ENCODE data around the gene DNAH6. TPM values are rescaled to one million over a fixed set of nuclear protein-coding genes. Genes with fewer than 3 reads are reported as not detected.
A peak's percentile ranks its signal among the peaks of the same experiment; 100 is the strongest.
"Not testable (repeated sequence)": the region's sequence is repeated elsewhere in the genome, so short reads cannot be mapped to it uniquely, and the experiment has no call there.

DNAH6 gene
- total and polyA plus RNA-seq, 2 donors, result 0.58 to 1.4 TPM

DNA sequence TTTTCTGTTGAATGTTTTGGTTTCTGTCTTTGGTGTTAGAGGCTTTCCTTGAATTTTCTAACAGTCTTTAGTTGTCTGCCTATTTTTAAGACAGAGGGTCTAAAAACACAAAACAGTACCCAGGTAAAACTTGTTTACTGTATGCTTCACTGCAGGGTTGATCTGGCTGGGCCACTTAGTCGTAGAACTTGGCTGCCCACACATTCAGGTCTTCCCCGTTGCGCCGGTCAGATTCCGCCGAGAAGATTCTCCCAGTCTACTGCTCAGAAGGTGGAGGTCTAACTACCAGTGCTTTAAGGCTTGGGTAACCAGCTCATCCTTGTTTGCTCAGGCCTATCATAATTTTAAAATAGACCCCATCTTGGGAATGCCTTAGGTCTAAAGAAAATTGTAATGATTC lies 24.6 kb upstream of the DNAH6 start:
- Histone ChIP-seq H3K4me1 (ENCODE audit: insufficient read depth) (no peaks in the 10 kb centered on the region), H3K36me3 (ENCODE audit: insufficient read depth) (no peaks in the 10 kb centered on the region), H3K4me3 (ENCODE audit: low read depth, low read length) (no peak overlapping the region), H3K27ac (ENCODE audit: low read depth) (no peak overlapping the region)
- no peak for DNase-seq (ENCODE audit: extremely low spot score)
- 88% methylated on average over 6 of the region's 6 CpGs for WGBS

- H3K36me3 ChIP-seq (ENCODE audit: insufficient read depth), result no peaks in the 10 kb centered on the region
- no peak overlapping the region for H3K27ac ChIP-seq (ENCODE audit: low read depth)
- WGBS, result 65% methylated on average over 1 of the region's 1 CpG
- DNase-seq (ENCODE audit: extremely low spot score), result no peak
- no peaks in the 10 kb centered on the region for H3K4me1 ChIP-seq (ENCODE audit: insufficient read depth)
- H3K4me3 ChIP-seq (ENCODE audit: low read depth, low read length), result no peak overlapping the region
Measured at GRCh38 chr2:84492571-84492970, 23.7 kb upstream of the DNAH6 start.

- Histone ChIP-seq H3K27ac (ENCODE audit: low read depth) (no peak overlapping the region), H3K36me3 (ENCODE audit: insufficient read depth) (no peaks in the 10 kb centered on the region), H3K4me3 (ENCODE audit: low read depth, low read length) (no peak overlapping the region), H3K4me1 (ENCODE audit: insufficient read depth) (no peaks in the 10 kb centered on the region)
- WGBS, result 49% methylated on average over 5 of the region's 5 CpGs
- no peak for DNase-seq (ENCODE audit: extremely low spot score)
Measured at GRCh38 chr2:84493514-84493913, 22.8 kb upstream of the DNAH6 start.

GRCh38 chr2:84494070-84494469 lies 22.2 kb upstream of the DNAH6 start:
- no peaks in the 10 kb centered on the region for H3K36me3 ChIP-seq (ENCODE audit: insufficient read depth)
- WGBS, result 79% methylated on average over 4 of the region's 4 CpGs
- H3K27ac ChIP-seq (ENCODE audit: low read depth), result no peak overlapping the region

DNA sequence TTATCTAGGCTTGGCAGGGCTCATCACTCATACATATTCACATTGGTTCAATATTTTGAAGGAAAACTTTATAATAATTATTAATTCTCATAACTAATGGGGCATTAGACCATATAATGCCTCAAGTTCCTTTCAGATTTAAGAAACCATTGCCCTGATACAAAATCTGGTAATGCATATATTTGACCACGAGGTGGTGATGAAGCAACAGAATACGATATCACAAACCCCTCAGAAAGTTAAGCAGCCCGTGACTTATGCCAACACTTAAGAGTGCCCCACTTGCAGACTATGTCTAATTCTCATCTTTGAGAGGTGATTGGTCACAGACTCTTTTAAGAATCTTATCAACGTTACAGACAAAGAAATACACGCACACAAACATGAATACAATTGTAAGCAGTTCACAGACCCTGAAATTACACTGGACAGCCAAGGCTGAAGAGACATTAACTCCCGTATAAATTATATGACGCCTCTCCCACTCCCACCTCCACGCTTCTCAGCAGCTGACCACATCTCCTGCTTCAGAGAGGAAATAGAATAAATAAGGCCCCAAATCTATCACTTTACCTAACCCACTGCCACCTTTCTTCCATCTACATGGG lies 20.7 kb upstream of the DNAH6 start:
- no peak overlapping the region for H3K27ac ChIP-seq (ENCODE audit: low read depth)
- peak; percentile 35 for DNase-seq (ENCODE audit: extremely low spot score)
- no peak overlapping the region for H3K4me3 ChIP-seq (ENCODE audit: low read depth, low read length)
- 22% methylated on average over 8 of the region's 8 CpGs for WGBS
- no peaks in the 10 kb centered on the region for H3K36me3 ChIP-seq (ENCODE audit: insufficient read depth)
- no peaks in the 10 kb centered on the region for H3K4me1 ChIP-seq (ENCODE audit: insufficient read depth)

More at GRCh38 chr2:84494070-84494469, 22.2 kb upstream of the DNAH6 start:
- Histone ChIP-seq H3K4me3 (ENCODE audit: low read depth, low read length) (no peak overlapping the region), H3K4me1 (ENCODE audit: insufficient read depth) (no peaks in the 10 kb centered on the region)
- no peak for DNase-seq (ENCODE audit: extremely low spot score)

DNA sequence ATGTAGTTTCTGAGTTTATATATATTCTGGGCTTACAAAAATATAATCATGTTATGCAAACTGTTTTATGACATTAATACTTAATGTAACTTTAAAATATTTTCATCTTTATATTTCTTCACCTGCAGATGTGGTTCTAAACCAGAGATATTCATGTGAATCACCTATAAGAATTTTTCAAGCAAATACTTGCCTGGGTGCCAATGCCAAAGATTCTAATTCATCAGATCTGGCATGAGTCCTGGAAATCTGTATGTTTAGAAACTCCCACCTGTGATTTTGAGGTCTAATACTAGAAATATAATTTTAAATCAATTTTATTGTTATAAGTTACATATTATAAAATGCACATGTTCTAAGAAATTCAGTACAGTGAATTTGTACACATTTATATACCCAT lies 19.9 kb upstream of the DNAH6 start:
- H3K4me1 ChIP-seq (ENCODE audit: insufficient read depth), result no peaks in the 10 kb centered on the region
- H3K36me3 ChIP-seq (ENCODE audit: insufficient read depth), result no peaks in the 10 kb centered on the region
- no peak overlapping the region for H3K4me3 ChIP-seq (ENCODE audit: low read depth, low read length)
- DNase-seq (ENCODE audit: extremely low spot score), result no peak
- H3K27ac ChIP-seq (ENCODE audit: low read depth), result no peak overlapping the region

GRCh38 chr2:84497285-84497684 lies 19.0 kb upstream of the DNAH6 start:
- Histone ChIP-seq H3K4me3 (ENCODE audit: low read depth, low read length) (no peak overlapping the region), H3K36me3 (ENCODE audit: insufficient read depth) (no peaks in the 10 kb centered on the region), H3K4me1 (ENCODE audit: insufficient read depth) (no peaks in the 10 kb centered on the region), H3K27ac (ENCODE audit: low read depth) (no peak overlapping the region)
- WGBS, result 91% methylated on average over 3 of the region's 3 CpGs
- no peak for DNase-seq (ENCODE audit: extremely low spot score)

- no peak for DNase-seq (ENCODE audit: extremely low spot score)
- no peaks in the 10 kb centered on the region for H3K36me3 ChIP-seq (ENCODE audit: insufficient read depth)
- no peak overlapping the region for H3K27ac ChIP-seq (ENCODE audit: low read depth)
- no peaks in the 10 kb centered on the region for H3K4me1 ChIP-seq (ENCODE audit: insufficient read depth)
- H3K4me3 ChIP-seq (ENCODE audit: low read depth, low read length), result no peak overlapping the region
Measured at GRCh38 chr2:84498150-84498799, 18.0 kb upstream of the DNAH6 start.

DNA sequence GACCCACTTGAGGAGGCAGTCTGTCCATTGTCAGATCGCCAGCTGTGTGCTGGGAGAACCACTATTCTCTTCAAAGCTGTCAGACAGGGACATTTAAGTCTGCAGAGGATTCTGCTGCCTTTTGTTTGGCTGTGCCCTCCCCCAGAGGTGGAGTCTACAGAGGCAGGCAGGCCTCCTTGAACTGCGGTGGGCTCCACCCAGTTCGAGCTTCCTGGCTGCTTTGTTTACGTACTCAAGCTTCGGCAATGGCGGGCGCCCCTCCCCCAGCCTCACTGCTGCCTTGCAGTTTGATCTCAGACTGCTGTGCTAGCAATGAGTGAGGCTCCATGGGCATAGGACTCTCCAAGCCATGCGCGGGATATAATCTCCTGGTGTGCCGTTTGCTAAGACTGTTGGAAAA lies 5.3 kb upstream of the DNAH6 start:
- H3K4me3 ChIP-seq (ENCODE audit: low read depth, low read length); H3K4me1 ChIP-seq (ENCODE audit: insufficient read depth); DNase-seq (ENCODE audit: extremely low spot score); H3K36me3 ChIP-seq (ENCODE audit: insufficient read depth); H3K27ac ChIP-seq (ENCODE audit: low read depth): not testable (repeated sequence)
- 93% methylated on average over 10 of the region's 10 CpGs for WGBS

GRCh38 chr2:84515788-84516187 lies 510 bp upstream of the DNAH6 start:
- DNase-seq (ENCODE audit: extremely low spot score), result no peak
- H3K4me1 ChIP-seq (ENCODE audit: insufficient read depth), result no peaks in the 10 kb centered on the region
- H3K27ac ChIP-seq (ENCODE audit: low read depth), result no peak overlapping the region
- H3K36me3 ChIP-seq (ENCODE audit: insufficient read depth), result no peaks in the 10 kb centered on the region
- WGBS, result 45% methylated on average over 9 of the region's 9 CpGs
- no peak overlapping the region for H3K4me3 ChIP-seq (ENCODE audit: low read depth, low read length)

- no peaks in the 10 kb centered on the region for H3K36me3 ChIP-seq (ENCODE audit: insufficient read depth)
- H3K27ac ChIP-seq (ENCODE audit: low read depth), result no peak overlapping the region
- DNase-seq (ENCODE audit: extremely low spot score), result no peak
- no peak overlapping the region for H3K4me3 ChIP-seq (ENCODE audit: low read depth, low read length)
- no peaks in the 10 kb centered on the region for H3K4me1 ChIP-seq (ENCODE audit: insufficient read depth)
Measured at GRCh38 chr2:84519332-84519957, 3.1 kb downstream of the DNAH6 start.

- DNase-seq (ENCODE audit: extremely low spot score), result no peak
- no peak overlapping the region for H3K27ac ChIP-seq (ENCODE audit: low read depth)
- H3K4me1 ChIP-seq (ENCODE audit: insufficient read depth), result no peaks in the 10 kb centered on the region
- no peak overlapping the region for H3K4me3 ChIP-seq (ENCODE audit: low read depth, low read length)
- no peaks in the 10 kb centered on the region for H3K36me3 ChIP-seq (ENCODE audit: insufficient read depth)
- WGBS, result 41% methylated on average over 1 of the region's 1 CpG
Measured at GRCh38 chr2:84526562-84526961, 10.3 kb downstream of the DNAH6 start.

DNA sequence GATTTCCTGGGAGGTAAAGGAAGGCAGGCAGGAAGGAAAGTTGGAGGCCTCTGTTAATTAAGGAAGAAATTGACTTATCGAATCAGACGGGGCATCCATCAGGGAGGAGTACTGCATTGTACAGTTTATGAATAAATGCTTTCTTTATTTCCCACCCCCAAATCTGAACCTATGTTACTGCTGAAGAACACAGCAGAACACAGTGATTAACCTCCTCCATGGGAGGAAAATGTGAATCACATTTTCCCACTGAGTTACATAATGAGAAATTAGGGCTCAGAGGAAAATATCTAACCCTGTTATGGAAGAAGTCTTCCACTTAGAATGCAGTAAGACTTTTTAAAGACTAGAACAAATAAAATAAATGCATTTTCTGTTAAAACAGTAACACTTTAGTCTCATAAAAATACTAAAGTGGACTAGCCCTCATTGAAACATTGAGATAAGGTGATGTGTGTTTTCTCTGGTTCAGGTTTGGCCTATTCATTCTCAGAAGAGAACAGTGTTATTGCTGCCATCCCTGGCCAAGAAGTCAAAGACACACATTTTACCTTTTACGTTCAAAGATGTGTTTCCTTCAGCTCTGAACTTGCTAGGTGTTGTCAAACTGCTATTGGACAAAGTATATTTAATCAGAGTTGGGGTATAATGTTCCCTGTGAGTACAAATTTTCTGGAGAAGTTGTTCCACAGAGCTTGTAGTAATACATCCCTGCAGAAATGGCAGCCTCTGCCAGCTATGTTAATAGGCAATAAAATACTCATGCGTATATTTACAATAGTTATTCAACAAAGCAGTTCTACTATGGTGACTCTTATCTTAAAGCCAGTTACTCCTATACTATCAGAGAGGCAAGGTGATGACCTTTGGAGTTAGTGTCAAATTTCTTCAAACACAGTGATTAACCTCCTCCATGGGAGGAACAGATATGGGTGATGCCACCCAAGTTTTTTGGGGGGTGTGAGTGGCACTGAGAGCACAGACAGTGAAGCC lies 11.1 kb downstream of the DNAH6 start:
- Histone ChIP-seq H3K4me3 (ENCODE audit: low read depth, low read length) (no peak overlapping the region), H3K27ac (ENCODE audit: low read depth) (no peak overlapping the region), H3K36me3 (ENCODE audit: insufficient read depth) (no peaks in the 10 kb centered on the region), H3K4me1 (ENCODE audit: insufficient read depth) (no peaks in the 10 kb centered on the region)
- DNase-seq (ENCODE audit: extremely low spot score), result no peak
- WGBS, result 64% methylated on average over 4 of the region's 4 CpGs
